ENCODE measurements around the gene MLLT3. TPM values are rescaled to one million over a fixed set of nuclear protein-coding genes. Genes with fewer than 3 reads are reported as not detected.

The MLLT3 gene
- total RNA-seq, 4 donors from 2014 or later, result 2.1 to 30.4 (median 14.0) TPM

DNA sequence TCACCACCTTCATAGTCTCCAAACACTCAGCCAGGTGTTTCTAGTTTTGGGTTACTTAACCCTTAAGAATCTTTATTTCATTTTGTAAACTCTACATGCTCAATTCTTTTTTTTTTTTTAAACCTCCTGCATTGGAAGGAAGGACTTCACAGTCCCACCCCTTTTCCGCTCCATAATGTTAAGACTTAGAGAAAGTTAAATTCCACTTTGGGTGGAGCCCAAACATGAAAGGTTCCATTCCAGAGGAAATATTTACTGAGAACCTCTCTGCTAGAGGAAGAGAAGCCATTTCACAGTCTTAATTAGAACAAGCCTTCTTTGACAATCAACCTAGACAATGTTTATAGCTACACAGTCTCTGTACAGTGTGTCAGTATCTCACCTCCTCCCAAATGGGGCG, 312.3 kb downstream of the MLLT3 start:
- TF ChIP-seq POLR2A (IDR thresholded peaks at IDR 0.05), result no peak
- TF ChIP-seq, protein P1, sequence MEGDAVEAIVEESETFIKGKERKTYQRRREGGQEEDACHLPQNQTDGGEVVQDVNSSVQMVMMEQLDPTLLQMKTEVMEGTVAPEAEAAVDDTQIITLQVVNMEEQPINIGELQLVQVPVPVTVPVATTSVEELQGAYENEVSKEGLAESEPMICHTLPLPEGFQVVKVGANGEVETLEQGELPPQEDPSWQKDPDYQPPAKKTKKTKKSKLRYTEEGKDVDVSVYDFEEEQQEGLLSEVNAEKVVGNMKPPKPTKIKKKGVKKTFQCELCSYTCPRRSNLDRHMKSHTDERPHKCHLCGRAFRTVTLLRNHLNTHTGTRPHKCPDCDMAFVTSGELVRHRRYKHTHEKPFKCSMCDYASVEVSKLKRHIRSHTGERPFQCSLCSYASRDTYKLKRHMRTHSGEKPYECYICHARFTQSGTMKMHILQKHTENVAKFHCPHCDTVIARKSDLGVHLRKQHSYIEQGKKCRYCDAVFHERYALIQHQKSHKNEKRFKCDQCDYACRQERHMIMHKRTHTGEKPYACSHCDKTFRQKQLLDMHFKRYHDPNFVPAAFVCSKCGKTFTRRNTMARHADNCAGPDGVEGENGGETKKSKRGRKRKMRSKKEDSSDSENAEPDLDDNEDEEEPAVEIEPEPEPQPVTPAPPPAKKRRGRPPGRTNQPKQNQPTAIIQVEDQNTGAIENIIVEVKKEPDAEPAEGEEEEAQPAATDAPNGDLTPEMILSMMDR (IDR thresholded peaks at IDR 0.05), result no peak
- intact Hi-C loops (cut with DNase I; ENCODE audit: low total_unique reads), result no loop called here
- Histone ChIP-seq H3K27ac (no peak overlapping the region), H3K4me3 (no peak overlapping the region), H3K27me3 (no peaks in the 10 kb centered on the region), H3K9me3 (no peaks in the 10 kb centered on the region), H3K4me1 (no peaks in the 10 kb centered on the region), H3K36me3 (no peaks in the 10 kb centered on the region)
- no peak for DNase-seq

DNA sequence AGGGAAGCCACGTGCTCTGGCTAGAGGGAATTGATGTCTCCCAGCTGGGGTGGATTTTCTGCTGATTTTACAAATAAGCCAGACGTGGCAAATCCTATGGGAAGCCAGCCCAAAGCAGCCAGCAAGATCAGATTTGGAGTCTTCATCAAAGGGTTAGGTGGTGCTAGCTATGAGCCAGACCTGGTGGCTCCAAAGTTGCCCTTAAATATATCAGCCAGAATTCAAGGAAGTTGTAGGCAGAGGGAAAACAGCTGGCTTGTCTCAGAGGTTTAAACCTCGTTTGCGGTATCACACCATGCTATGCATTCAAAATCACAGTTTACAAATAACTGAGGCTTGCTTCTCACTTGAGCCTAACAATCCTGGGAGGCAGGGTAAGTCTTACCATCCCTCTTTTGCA, 313.2 kb downstream of the MLLT3 start:
- Histone ChIP-seq H3K4me3 (no peak overlapping the region), H3K27ac (no peak overlapping the region), H3K4me1 (no peaks in the 10 kb centered on the region), H3K9me3 (no peaks in the 10 kb centered on the region), H3K27me3 (no peaks in the 10 kb centered on the region), H3K36me3 (no peaks in the 10 kb centered on the region)
- intact Hi-C loops (cut with DNase I; ENCODE audit: low total_unique reads), result no loop called here
- DNase-seq, result no peak
- TF ChIP-seq POLR2A (IDR thresholded peaks at IDR 0.05), result no peak
- TF ChIP-seq, protein P1 (IDR thresholded peaks at IDR 0.05), result no peak

DNA sequence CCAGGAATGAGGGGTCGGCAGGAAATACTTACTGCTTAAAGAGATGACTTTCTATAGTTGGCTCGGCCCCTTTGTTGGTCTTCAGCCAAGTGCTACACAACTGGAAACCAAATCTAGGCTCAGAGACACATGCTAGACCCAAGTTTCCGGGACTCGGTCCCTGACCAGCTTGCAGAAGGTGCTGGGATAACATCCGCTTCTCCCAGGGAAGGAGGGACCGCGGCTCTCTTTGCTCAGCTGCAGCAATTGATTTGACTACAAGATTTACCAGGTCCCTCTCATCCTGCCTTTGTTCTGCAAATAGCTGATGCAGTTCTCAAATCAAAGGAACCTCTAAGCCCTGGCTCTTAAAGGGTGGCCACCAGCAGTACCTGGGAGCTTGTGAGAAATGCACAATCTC, 314.7 kb downstream of the MLLT3 start:
- H3K36me3 ChIP-seq, result no peaks in the 10 kb centered on the region
- H3K9me3 ChIP-seq, result no peaks in the 10 kb centered on the region

DNA sequence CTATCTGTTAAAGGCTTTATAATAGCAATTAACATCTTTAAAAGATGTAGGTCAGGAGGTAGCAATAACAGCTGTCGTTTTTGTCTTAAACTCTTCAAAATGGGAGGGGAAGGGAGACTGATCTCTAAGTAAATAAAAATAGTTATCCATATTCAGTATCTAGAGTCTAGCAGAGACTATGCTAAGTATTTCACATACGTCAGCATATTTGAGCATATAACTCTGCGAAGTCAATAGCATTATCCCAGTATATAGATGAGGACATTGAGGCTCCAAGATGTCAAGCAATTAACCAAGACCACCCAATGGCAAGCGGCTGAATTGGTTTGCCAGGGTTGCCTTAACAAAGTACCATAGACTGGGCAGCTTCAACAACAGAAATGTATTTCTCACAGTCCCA, 316.8 kb downstream of the MLLT3 start:
- TF ChIP-seq, protein P1 (IDR thresholded peaks at IDR 0.05), result no peak
- no peak for TF ChIP-seq POLR2A (IDR thresholded peaks at IDR 0.05)
- H3K4me3 ChIP-seq, result no peak overlapping the region
- no peaks in the 10 kb centered on the region for H3K27me3 ChIP-seq
- H3K4me1 ChIP-seq, result no peaks in the 10 kb centered on the region
- H3K27ac ChIP-seq, result no peak overlapping the region
- intact Hi-C loops (cut with DNase I; ENCODE audit: low total_unique reads), result no loop called here
- no peaks in the 10 kb centered on the region for H3K9me3 ChIP-seq
- DNase-seq, result no peak
- no peaks in the 10 kb centered on the region for H3K36me3 ChIP-seq

More for the DNA sequence above, 314.7 kb downstream of the MLLT3 start:
- no peaks in the 10 kb centered on the region for H3K4me1 ChIP-seq
- H3K27me3 ChIP-seq, result no peaks in the 10 kb centered on the region
- no peak overlapping the region for H3K4me3 ChIP-seq
- DNase-seq, result no peak
- H3K27ac ChIP-seq, result no peak overlapping the region
- intact Hi-C loops (cut with DNase I; ENCODE audit: low total_unique reads), result no loop called here
- TF ChIP-seq POLR2A (IDR thresholded peaks at IDR 0.05), result no peak
- TF ChIP-seq, protein P1 (IDR thresholded peaks at IDR 0.05), result no peak

DNA sequence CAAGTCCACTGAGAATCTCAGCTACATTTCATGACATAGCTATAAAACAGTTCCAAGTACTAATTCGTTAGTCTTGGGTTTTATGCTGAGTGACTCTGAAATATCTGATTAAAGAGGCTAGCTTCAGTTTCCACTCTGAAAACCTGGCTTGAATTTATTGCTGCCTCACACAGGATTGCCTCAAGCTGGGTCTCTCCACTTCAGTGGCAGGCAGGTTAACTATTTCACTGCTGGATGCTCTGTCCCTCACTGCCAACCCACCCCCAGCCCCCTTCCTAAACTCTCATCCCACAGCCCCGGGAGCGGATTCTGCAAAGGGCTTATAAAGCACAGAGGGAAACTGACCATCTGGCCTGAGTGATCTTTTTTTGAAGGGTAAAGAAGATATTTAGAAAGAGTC, 318.3 kb downstream of the MLLT3 start:
- DNase-seq, result no peak
- Histone ChIP-seq H3K36me3 (no peaks in the 10 kb centered on the region), H3K27ac (no peak overlapping the region), H3K4me1 (no peaks in the 10 kb centered on the region), H3K27me3 (no peaks in the 10 kb centered on the region), H3K4me3 (no peak overlapping the region), H3K9me3 (no peaks in the 10 kb centered on the region)
- intact Hi-C loops (cut with DNase I; ENCODE audit: low total_unique reads), result no loop called here
- TF ChIP-seq POLR2A (IDR thresholded peaks at IDR 0.05), result no peak
- TF ChIP-seq, protein P1 (IDR thresholded peaks at IDR 0.05), result no peak

Measured in uterus (tissue), 4 donors.